GM06990 (cell line): ENCODE data around the gene MAP2K7.
A peak's percentile ranks its signal among the peaks of the same experiment; 100 is the strongest.

Experiments used
- DNase-seq: peaks from one replicate; pipeline ENCODE4 v3.0.0-alpha.2; 2011; ENCODE audit not compliant: insufficient read length; ENCODE audit errors: extremely low read depth
- H3K27me3 ChIP-seq: replicated peaks from 2 replicates; pipeline ENCODE4 v1.6.0; 2011; ENCODE audit warnings: low read length; ENCODE audit not compliant: control insufficient read depth, insufficient read depth
- H3K36me3 ChIP-seq: 2 replicates; pipeline ENCODE4 v1.5.1; 2011; ENCODE audit warnings: low read length; ENCODE audit not compliant: control insufficient read depth, insufficient read depth
- H3K4me3 ChIP-seq: replicated peaks from 2 replicates; pipeline ENCODE4 v1.5.1; 2011; ENCODE audit warnings: low read depth, mild to moderate bottlenecking, control low read depth, low read length
- TF ChIP-seq, protein P1 (sequence below): IDR thresholded peaks from 2 replicates; pipeline ENCODE4 v1.5.1; 2011; ENCODE audit warnings: low read length, control low read depth, mild to moderate bottlenecking, inconsistent platforms; ENCODE audit not compliant: insufficient read depth, poor library complexity, severe bottlenecking

MAP2K7 gene

DNA sequence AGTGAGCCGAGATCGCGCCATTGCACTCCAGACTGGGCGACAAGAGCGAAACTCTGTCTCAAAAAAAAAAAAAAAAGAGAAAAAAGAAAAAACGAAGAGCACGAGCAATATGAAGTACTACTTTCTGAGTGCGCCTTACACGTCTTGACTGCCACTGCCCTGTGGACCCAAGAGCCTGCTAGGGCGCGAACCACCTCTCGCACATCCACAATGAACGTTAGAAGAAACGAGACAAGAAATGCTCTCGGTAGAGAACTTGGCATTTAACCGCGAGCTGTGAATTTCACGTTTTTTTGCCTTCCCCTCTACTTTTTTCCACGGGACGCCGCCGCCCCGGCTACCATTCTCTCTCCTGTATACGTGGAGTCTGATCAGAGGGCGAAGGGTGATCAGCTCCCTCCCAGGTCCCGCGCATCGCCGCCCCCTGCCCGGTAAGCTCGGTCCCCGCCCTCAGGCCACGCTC, 39.3 kb downstream of the MAP2K7 start:
- peak overlapping the region; percentile 85 for H3K4me3 ChIP-seq
- H3K36me3 ChIP-seq: peaks cover 4% of the 10 kb centered on the region
- TF ChIP-seq, protein P1, sequence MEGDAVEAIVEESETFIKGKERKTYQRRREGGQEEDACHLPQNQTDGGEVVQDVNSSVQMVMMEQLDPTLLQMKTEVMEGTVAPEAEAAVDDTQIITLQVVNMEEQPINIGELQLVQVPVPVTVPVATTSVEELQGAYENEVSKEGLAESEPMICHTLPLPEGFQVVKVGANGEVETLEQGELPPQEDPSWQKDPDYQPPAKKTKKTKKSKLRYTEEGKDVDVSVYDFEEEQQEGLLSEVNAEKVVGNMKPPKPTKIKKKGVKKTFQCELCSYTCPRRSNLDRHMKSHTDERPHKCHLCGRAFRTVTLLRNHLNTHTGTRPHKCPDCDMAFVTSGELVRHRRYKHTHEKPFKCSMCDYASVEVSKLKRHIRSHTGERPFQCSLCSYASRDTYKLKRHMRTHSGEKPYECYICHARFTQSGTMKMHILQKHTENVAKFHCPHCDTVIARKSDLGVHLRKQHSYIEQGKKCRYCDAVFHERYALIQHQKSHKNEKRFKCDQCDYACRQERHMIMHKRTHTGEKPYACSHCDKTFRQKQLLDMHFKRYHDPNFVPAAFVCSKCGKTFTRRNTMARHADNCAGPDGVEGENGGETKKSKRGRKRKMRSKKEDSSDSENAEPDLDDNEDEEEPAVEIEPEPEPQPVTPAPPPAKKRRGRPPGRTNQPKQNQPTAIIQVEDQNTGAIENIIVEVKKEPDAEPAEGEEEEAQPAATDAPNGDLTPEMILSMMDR: no peak
- no peaks in the 10 kb centered on the region for H3K27me3 ChIP-seq
- no peak for DNase-seq

- TF ChIP-seq, protein P1: no peak
- Histone ChIP-seq H3K36me3 (peaks cover 4% of the 10 kb centered on the region), H3K4me3 (peak within 1 kb of the TSS; percentile 85), H3K27me3 (no peaks in the 10 kb centered on the region)
- peak; percentile 98 for DNase-seq
These were observed 39.9 kb downstream of the MAP2K7 start, which contains the start of gene TIMM44 for GRCh38 chr19:7943444-7944176. TSS of gene TIMM44 (minus strand) at chr19:7943666. CDS start at chr19:7943651, 15 bp downstream.

DNA sequence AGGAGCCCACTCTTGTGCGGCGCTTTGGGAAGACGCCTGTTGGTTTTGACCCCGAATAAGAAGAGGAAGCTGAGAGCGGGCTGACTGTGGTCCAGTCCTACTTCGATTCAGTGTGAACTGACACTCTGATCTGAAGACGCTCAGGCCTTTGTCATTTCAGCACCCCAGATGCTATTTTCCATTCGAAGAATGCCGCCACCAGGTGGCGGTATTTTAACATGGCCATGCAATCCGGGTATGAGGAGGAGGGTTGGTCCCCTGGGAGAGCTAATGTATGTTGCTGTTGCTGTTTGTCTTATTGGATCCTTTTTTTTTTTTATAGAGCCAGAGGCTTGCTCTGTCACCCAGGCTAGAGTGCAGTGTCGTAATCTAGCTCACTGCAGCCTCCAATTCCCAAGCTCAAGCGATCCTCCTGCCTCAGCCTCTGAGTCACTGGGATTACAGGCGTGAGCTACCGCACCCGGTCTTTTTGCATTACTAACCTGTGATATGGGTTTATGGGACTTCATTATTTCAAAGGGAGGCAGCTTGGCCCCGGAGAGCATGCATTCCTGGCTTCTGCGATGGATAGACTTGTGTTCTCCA, 40.6 kb downstream of the MAP2K7 start:
- DNase-seq: no peak
- peaks cover 4% of the 10 kb centered on the region for H3K36me3 ChIP-seq
- H3K4me3 ChIP-seq: peak overlapping the region; percentile 64
- TF ChIP-seq, protein P1: peak; percentile 80
- no peaks in the 10 kb centered on the region for H3K27me3 ChIP-seq

DNA sequence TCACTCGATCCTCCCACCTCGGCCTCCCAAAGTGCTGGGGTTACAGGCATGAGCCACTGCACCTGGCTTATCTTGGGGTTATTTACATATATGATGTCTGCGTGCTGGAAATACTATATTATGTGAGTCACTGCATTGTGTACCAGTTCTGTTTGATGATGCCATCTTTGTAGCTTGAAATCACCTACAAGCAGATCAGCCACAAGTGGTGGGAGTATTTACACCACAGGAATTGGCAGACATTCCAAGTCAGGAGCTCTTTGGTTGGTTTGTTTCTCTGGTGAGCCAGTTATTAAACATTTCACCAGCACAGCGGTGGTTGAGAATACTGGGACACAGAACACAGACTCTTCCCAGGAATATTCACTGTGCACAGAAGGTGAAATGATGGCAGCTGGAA, 44.3 kb downstream of the MAP2K7 start:
- TF ChIP-seq, protein P1: no peak
- no peak overlapping the region for H3K4me3 ChIP-seq
- no peaks in the 10 kb centered on the region for H3K27me3 ChIP-seq
- H3K36me3 ChIP-seq: no peaks in the 10 kb centered on the region
- no peak for DNase-seq

GRCh38 chr19:7953060-7953459, 49.4 kb downstream of the MAP2K7 start:
- Histone ChIP-seq H3K27me3 (no peaks in the 10 kb centered on the region), H3K4me3 (no peak overlapping the region), H3K36me3 (no peaks in the 10 kb centered on the region; the same call in 1 of the 2 replicates)
- DNase-seq: no peak
- TF ChIP-seq, protein P1: no peak
